GM21360 (cell line): ENCODE data around the gene CDK14.

ENCODE experiments used
- ATAC-seq: cut with Tn5 transposase; IDR thresholded peaks from one replicate; pipeline ENCODE4 v1.9.1; 2021; ENCODE audit warnings: mild to moderate bottlenecking, moderate library complexity; ENCODE audit not compliant: unreplicated experiment

CDK14 gene

GRCh38 chr7:90933984-90934383 is 337.9 kb downstream of the CDK14 start:
- ATAC-seq, result no peak

- no peak for ATAC-seq
Observed at GRCh38 chr7:90938371-90938770, 342.2 kb downstream of the CDK14 start.

- ATAC-seq, result no peak
Observed at GRCh38 chr7:90939666-90940065, 343.5 kb downstream of the CDK14 start.

GRCh38 chr7:90944021-90944420 is 347.9 kb downstream of the CDK14 start:
- ATAC-seq, result no peak

GRCh38 chr7:90945104-90945787 is 349.1 kb downstream of the CDK14 start:
- no peak for ATAC-seq

GRCh38 chr7:90946730-90947501 is 350.8 kb downstream of the CDK14 start:
- no peak for ATAC-seq

GRCh38 chr7:90948085-90948484 is 352.0 kb downstream of the CDK14 start:
- no peak for ATAC-seq

GRCh38 chr7:90951229-90951628 is 355.1 kb downstream of the CDK14 start:
- no peak for ATAC-seq

- ATAC-seq, result no peak
Observed at GRCh38 chr7:90951986-90952954, 356.1 kb downstream of the CDK14 start.

- ATAC-seq, result no peak
Observed at GRCh38 chr7:90955641-90956207, 359.6 kb downstream of the CDK14 start.

GRCh38 chr7:90957883-90958282 is 361.8 kb downstream of the CDK14 start:
- ATAC-seq, result no peak

GRCh38 chr7:90958647-90959046 is 362.5 kb downstream of the CDK14 start:
- no peak for ATAC-seq

GRCh38 chr7:90961037-90961725 is 365.1 kb downstream of the CDK14 start:
- no peak for ATAC-seq

- ATAC-seq, result no peak
Observed at GRCh38 chr7:90965211-90965610, 369.1 kb downstream of the CDK14 start.

- ATAC-seq, result no peak
Observed at GRCh38 chr7:90966346-90966745, 370.2 kb downstream of the CDK14 start.

GRCh38 chr7:90968871-90969270 is 372.8 kb downstream of the CDK14 start:
- ATAC-seq, result no peak

GRCh38 chr7:90972906-90973550 is 376.9 kb downstream of the CDK14 start:
- no peak for ATAC-seq

- ATAC-seq, result no peak
Observed at GRCh38 chr7:90977056-90977455, 380.9 kb downstream of the CDK14 start.

- no peak for ATAC-seq
Observed at GRCh38 chr7:90980545-90980944, 384.4 kb downstream of the CDK14 start.

- ATAC-seq, result no peak
Observed at GRCh38 chr7:90982228-90982627, 386.1 kb downstream of the CDK14 start.
